HepG2 (cell line): ENCODE results near the gene FAM114A1. TPM values are rescaled to one million over a fixed set of nuclear protein-coding genes. Genes with fewer than 3 reads are reported as not detected.

ENCODE experiments used
- BATF2 ChIP-seq: sonication (generic); formaldehyde crosslinking; IDR thresholded peaks from 2 replicates; pipeline ENCODE4 v1.8.0; 2022; ENCODE audit warnings: mild to moderate bottlenecking, missing genetic modification reagents, moderate library complexity
- CBX2 ChIP-seq, 2 experiments: fragments of 200-600 bp in 1 of 2; sonication (generic); formaldehyde crosslinking in 1 of 2; IDR thresholded peaks; 2 replicates each; pipeline versions ENCODE4 v1.7.0 to v1.8.1; 2018 to 2022; ENCODE audit warnings: low read depth in 2 of 2, low read length in 1 of 2, mild to moderate bottlenecking in 1 of 2, missing genetic modification reagents in 1 of 2
- CEBPG ChIP-seq: IDR thresholded peaks from 2 replicates; pipeline ENCODE4 v1.6.1; 2016
- CENPX ChIP-seq: sonication (generic); formaldehyde crosslinking; IDR thresholded peaks from 2 replicates; pipeline ENCODE4 v1.9.0; 2021; ENCODE audit warnings: mild to moderate bottlenecking, missing genetic modification reagents, moderate library complexity
- DR1 ChIP-seq: sonication (generic); formaldehyde crosslinking; IDR thresholded peaks from 2 replicates; pipeline ENCODE4 v1.8.0; 2021; ENCODE audit warnings: mild to moderate bottlenecking, missing genetic modification reagents, inconsistent platforms
- E2F5 ChIP-seq: sonication (generic); formaldehyde crosslinking; conservative IDR thresholded peaks from 2 replicates; pipeline ENCODE4 v1.4.0; 2020; ENCODE audit warnings: missing genetic modification reagents
- HNRNPK ChIP-seq: fragments of 200-400 bp; formaldehyde crosslinking; IDR thresholded peaks from 2 replicates; pipeline ENCODE4 v1.6.1; 2018; ENCODE audit warnings: low read length, low read depth, moderate library complexity, mild to moderate bottlenecking; ENCODE audit not compliant: poor library complexity, severe bottlenecking
- MEIS1 ChIP-seq: sonication (generic); formaldehyde crosslinking; IDR thresholded peaks from 2 replicates; pipeline ENCODE4 v1.9.0; 2021; ENCODE audit warnings: mild to moderate bottlenecking, missing genetic modification reagents, moderate library complexity, borderline replicate concordance
- MIER3 ChIP-seq: IDR thresholded peaks from 2 replicates; pipeline ENCODE4 v1.6.1; 2016; ENCODE audit warnings: missing compliant biosample characterization, borderline replicate concordance
- PAWR ChIP-seq: sonication (generic); formaldehyde crosslinking; IDR thresholded peaks from 2 replicates; pipeline ENCODE4 v1.4.0; 2020; ENCODE audit warnings: missing genetic modification reagents, mild to moderate bottlenecking, borderline replicate concordance
- PCBP1 ChIP-seq: fragments of 200-400 bp; formaldehyde crosslinking; IDR thresholded peaks from 2 replicates; pipeline ENCODE4 v1.6.1; 2017; ENCODE audit warnings: mild to moderate bottlenecking, low read depth, low read length, borderline replicate concordance
- PLSCR1 ChIP-seq: sonication (generic); formaldehyde crosslinking; IDR thresholded peaks from 2 replicates; pipeline ENCODE4 v1.5.0; 2020; ENCODE audit warnings: missing genetic modification reagents, mild to moderate bottlenecking, borderline replicate concordance
- REPIN1 ChIP-seq: sonication (generic); formaldehyde crosslinking; IDR thresholded peaks from 2 replicates; pipeline ENCODE4 v1.8.0; 2022; ENCODE audit warnings: missing genetic modification reagents, low read depth, mild to moderate bottlenecking, borderline replicate concordance
- SMAD1 ChIP-seq: sonication (generic); formaldehyde crosslinking; IDR thresholded peaks from 2 replicates; pipeline ENCODE4 v1.4.0; 2020; ENCODE audit warnings: missing genetic modification reagents, low read depth, mild to moderate bottlenecking, borderline replicate concordance
- SRY ChIP-seq: sonication (generic); formaldehyde crosslinking; IDR thresholded peaks from 2 replicates; pipeline ENCODE4 v1.8.0; 2022; ENCODE audit warnings: mild to moderate bottlenecking, missing genetic modification reagents
- SYNCRIP ChIP-seq: fragments of 200-400 bp; formaldehyde crosslinking; IDR thresholded peaks from 2 replicates; pipeline ENCODE4 v1.6.1; 2018; ENCODE audit warnings: mild to moderate bottlenecking, low read depth, low read length; ENCODE audit not compliant: insufficient read depth
- TEAD3 ChIP-seq: optimal IDR thresholded peaks from 2 replicates; pipeline ENCODE3; 2016; ENCODE audit warnings: borderline replicate concordance
- ZFAT ChIP-seq: sonication (generic); formaldehyde crosslinking; conservative IDR thresholded peaks from 2 replicates; pipeline ENCODE4 v1.8.1; 2023; ENCODE audit warnings: missing genetic modification reagents, inconsistent platforms
- ZNF33B ChIP-seq: sonication (generic); formaldehyde crosslinking; IDR thresholded peaks from 2 replicates; pipeline ENCODE4 v1.5.1; 2020; ENCODE audit warnings: mild to moderate bottlenecking, missing genetic modification reagents
- ZNF350 ChIP-seq: sonication (generic); formaldehyde crosslinking; IDR thresholded peaks from 2 replicates; pipeline ENCODE4 v1.4.0; 2020; ENCODE audit warnings: mild to moderate bottlenecking, low read depth, missing genetic modification reagents, borderline replicate concordance
- ZNF431 ChIP-seq: sonication (generic); formaldehyde crosslinking; IDR thresholded peaks from 2 replicates; pipeline ENCODE4 v1.9.0; 2022; ENCODE audit warnings: missing genetic modification reagents, low read depth, mild to moderate bottlenecking, borderline replicate concordance
- ZNF484 ChIP-seq: sonication (generic); formaldehyde crosslinking; IDR thresholded peaks from 2 replicates; pipeline ENCODE4 v1.5.1; 2020; ENCODE audit warnings: mild to moderate bottlenecking, low read depth, missing genetic modification reagents, borderline replicate concordance
- ZNF510 ChIP-seq: sonication (generic); formaldehyde crosslinking; IDR thresholded peaks from 2 replicates; pipeline ENCODE4 v1.4.0; 2020; ENCODE audit warnings: low read depth, mild to moderate bottlenecking, missing genetic modification reagents
- ZNF546 ChIP-seq: sonication (generic); formaldehyde crosslinking; conservative IDR thresholded peaks from 2 replicates; pipeline ENCODE4 v1.8.1; 2023; ENCODE audit warnings: mild to moderate bottlenecking, missing genetic modification reagents
- ZNF558 ChIP-seq: sonication (generic); formaldehyde crosslinking; IDR thresholded peaks from 2 replicates; pipeline ENCODE4 v1.9.0; 2022; ENCODE audit warnings: mild to moderate bottlenecking, missing genetic modification reagents, borderline replicate concordance
- ZNF747 ChIP-seq: sonication (generic); formaldehyde crosslinking; IDR thresholded peaks from 2 replicates; pipeline ENCODE4 v1.8.1; 2023; ENCODE audit warnings: missing genetic modification reagents, mild to moderate bottlenecking, borderline replicate concordance
- ZNF792 ChIP-seq: IDR thresholded peaks from 2 replicates; pipeline ENCODE4 v1.6.1; 2016
- polyA plus RNA-seq, 8 experiments: library from polyadenylated mRNA; depleted of rRNA in 3 of 8; stranded (reverse) in 7 of 8; unstranded in 1 of 8; fragments of >200 nt; fragmentation: Illumina TruSeq in 4 of 8; extraction: Trizol in 4 of 8; gene quantifications; 2 replicates each; pipeline versions ENCODE4 v1.2.1 to v1.2.3, GENCODE V29; 2011 to 2016; ENCODE audit warnings: low read depth in 4 of 8, missing spikeins in 1 of 8, mixed read lengths in 1 of 8; ENCODE audit not compliant: insufficient read depth in 1 of 8
- total RNA-seq, 5 experiments: library from RNA; depleted of rRNA; stranded (reverse); fragments of >200 nt; fragmentation: Illumina TruSeq; extraction: Trizol; gene quantifications; 2 replicates each; pipeline ENCODE4 v1.2.3, GENCODE V29; 2016; ENCODE audit warnings: low read depth in 1 of 5

Gene FAM114A1
- total and polyA plus RNA-seq, 2 of the 13 experiments (the other 11 are each of a cell fraction or from before 2014, with no cell fraction given): 61.0 to 76.9 TPM

GRCh38 chr4:38872620-38873019 is 5.0 kb downstream of the FAM114A1 start (continued):
- TF ChIP-seq SMAD1 (CRISPR knock-in tag) (no peak), MIER3 (CRISPR knock-in tag) (no peak), CBX2 (IDR thresholded peaks at IDR 0.05; ENCODE audit: low read depth, low read length) (no peak), CBX2 (CRISPR knock-in tag; IDR thresholded peaks at IDR 0.05; ENCODE audit: low read depth) (no peak), SYNCRIP (no peak), ZNF484 (CRISPR knock-in tag) (no peak), ZNF350 (CRISPR knock-in tag) (no peak), TEAD3 (peak; percentile 22), REPIN1 (CRISPR knock-in tag) (no peak), CENPX (no peak), PLSCR1 (CRISPR knock-in tag) (no peak), ZNF33B (no peak), CEBPG (CRISPR knock-in tag) (peak; percentile 87), ZFAT (CRISPR knock-in tag) (no peak), SRY (CRISPR knock-in tag) (no peak), ZNF558 (CRISPR knock-in tag) (no peak), PAWR (no peak), ZNF792 (no peak), BATF2 (no peak), ZNF510 (CRISPR knock-in tag) (no peak), E2F5 (CRISPR knock-in tag) (no peak), ZNF431 (CRISPR knock-in tag) (no peak), DR1 (CRISPR knock-in tag) (no peak), PCBP1 (no peak), ZNF546 (CRISPR knock-in tag) (no peak), ZNF747 (CRISPR knock-in tag) (no peak), MEIS1 (no peak), HNRNPK (no peak)
